K562 (cell line): ENCODE data around the gene MOK. TPM values are rescaled to one million over a fixed set of nuclear protein-coding genes. Genes with fewer than 3 reads are reported as not detected.

Experiments
- ATAC-seq: fragments of 200-7000 bp; cut with Tn5 transposase; 3 replicates; pipeline ENCODE4 v1.9.1; 2020; ENCODE audit warnings: moderate library complexity
- BruUV-seq: library from RNA; stranded (reverse); fragments of 400-500 nt; replicated peaks from 2 replicates; lab custom pipeline; 2021; lab: Mats Ljungman, UMichigan
- CTCF ChIA-PET: fragments of 300-600 bp; formaldehyde crosslinking; extraction: SDS; loops from one replicate; lab custom pipeline; 2021; ENCODE audit warnings: low intra/inter-chr PET ratio; lab: Yijun Ruan, JAX
- POLR2A ChIA-PET: fragments of 300-600, 350-650 bp; sonication (Branson Sonifier 250); formaldehyde crosslinking; extraction: SDS; loops from one replicate; lab custom pipeline; 2021; ENCODE audit warnings: antibody characterized with exemption, inconsistent platforms; lab: Yijun Ruan, JAX
- DNase-seq, 4 experiments: peaks; one replicate each; pipeline versions ENCODE4 v3.0.0 to v3.0.0-alpha.2; 2011 to 2018; ENCODE audit warnings: low spot score in 3 of 4, mixed read lengths in 3 of 4; ENCODE audit errors: extremely low read depth in 1 of 4
- FAIRE-seq: peaks from 2 replicates; lab custom pipeline; 2011; peaks lifted over from hg19 to GRCh38; lab: Jason Lieb, UNC
- H2AFZ ChIP-seq: 2 replicates; pipeline ENCODE4 v1.6.0; 2011; ENCODE audit warnings: low read depth, low read length, control low read depth, inconsistent platforms
- H3K27ac ChIP-seq: fragments of 200-600 bp; 3 replicates; pipeline ENCODE4 v1.8.0; 2011; ENCODE audit warnings: low read depth, mild to moderate bottlenecking, control low read depth, inconsistent platforms, low read length, moderate library complexity, mixed read lengths; ENCODE audit errors: extremely low read depth
- H3K27me3 ChIP-seq, 2 experiments: fragments of 300-600 bp in 1 of 2; 2 replicates in 1 of 2; 3 replicates in 1 of 2; pipeline versions ENCODE4 v1.6.0 to v1.8.0; 2011; ENCODE audit warnings: inconsistent platforms in 2 of 2, low read length in 2 of 2, mild to moderate bottlenecking in 1 of 2, mixed read lengths in 1 of 2, moderate library complexity in 1 of 2; ENCODE audit not compliant: control insufficient read depth in 2 of 2, insufficient read depth in 2 of 2
- H3K36me3 ChIP-seq: fragments of 300-600 bp; 3 replicates; pipeline ENCODE4 v1.8.0; 2011; ENCODE audit warnings: mild to moderate bottlenecking, low read length, inconsistent platforms; ENCODE audit not compliant: control insufficient read depth, insufficient read depth
- H3K4me1 ChIP-seq, 2 experiments: fragments of 200-600 bp in 1 of 2; replicated peaks in 1 of 2; 2 replicates in 1 of 2; 3 replicates in 1 of 2; pipeline versions ENCODE4 v1.5.1 to v1.8.0; 2011; ENCODE audit warnings: inconsistent platforms in 2 of 2, low read length in 2 of 2, mild to moderate bottlenecking in 1 of 2, mixed read lengths in 1 of 2, moderate library complexity in 1 of 2; ENCODE audit not compliant: control insufficient read depth in 2 of 2, insufficient read depth in 2 of 2
- H3K4me2 ChIP-seq: 2 replicates; pipeline ENCODE4 v1.6.1; 2011; ENCODE audit warnings: low read length, control low read depth, inconsistent platforms, mixed read lengths; ENCODE audit not compliant: insufficient read depth
- H3K4me3 ChIP-seq: fragments of 200-600 bp; sonication (generic), shearing (Covaris generic); 2 replicates; pipeline ENCODE4 v1.5.1; 2016; ENCODE audit warnings: control low read depth, inconsistent platforms
- H3K79me2 ChIP-seq: fragments of 200-600 bp; 3 replicates; pipeline ENCODE4 v1.8.0; 2011; ENCODE audit warnings: low read length, inconsistent platforms; ENCODE audit not compliant: control insufficient read depth, insufficient read depth
- H3K9ac ChIP-seq, 2 experiments: 2 replicates each; pipeline versions ENCODE4 v1.6.0 to v1.6.1; 2011; ENCODE audit warnings: low read depth in 2 of 2, low read length in 2 of 2, control low read depth in 1 of 2, inconsistent platforms in 1 of 2, mild to moderate bottlenecking in 1 of 2, mixed read lengths in 1 of 2; ENCODE audit not compliant: insufficient read depth in 1 of 2
- H3K9me1 ChIP-seq: one replicate; pipeline ENCODE4 v1.6.0; 2011; ENCODE audit warnings: inconsistent platforms, mild to moderate bottlenecking, low read length, moderate library complexity; ENCODE audit not compliant: control insufficient read depth, insufficient read depth
- H3K9me3 ChIP-seq: replicated peaks from 2 replicates; pipeline ENCODE4 v1.5.1; 2011; ENCODE audit warnings: low read depth, low read length, inconsistent platforms; ENCODE audit not compliant: control insufficient read depth, insufficient read depth
- H4K20me1 ChIP-seq: replicated peaks from 2 replicates; pipeline ENCODE4 v1.6.1; 2011; ENCODE audit warnings: low read length, inconsistent platforms, mixed read lengths; ENCODE audit not compliant: control insufficient read depth, insufficient read depth
- ELF4 ChIP-seq: fragments of 450-650 bp; formaldehyde crosslinking; IDR thresholded peaks from 2 replicates; pipeline ENCODE4 v1.4.0; 2022; ENCODE audit warnings: missing genetic modification characterization
- FOS ChIP-seq: IDR thresholded peaks from 3 replicates; pipeline ENCODE4 v1.6.1; 2011; ENCODE audit not compliant: insufficient read length; ENCODE audit errors: extremely low read depth
- GTF2F1 ChIP-seq: IDR thresholded peaks from 2 replicates; pipeline ENCODE4 v1.6.1; 2011; ENCODE audit warnings: low read depth, low read length, improper control_type of control experiment
- HDAC2 ChIP-seq: fragments of 450-650 bp; IDR thresholded peaks from 2 replicates; pipeline ENCODE4 v1.6.1; 2016; ENCODE audit warnings: mild to moderate bottlenecking
- HMG20B ChIP-seq: fragments of 250-450 bp; sonication (Bioruptor Pico); IDR thresholded peaks from 2 replicates; pipeline ENCODE4 v1.5.0; 2021; ENCODE audit warnings: mild to moderate bottlenecking
- KAT2B ChIP-seq: IDR thresholded peaks from one replicate; pipeline ENCODE4 v1.6.1; 2012; ENCODE audit warnings: low read depth, mild to moderate bottlenecking, control low read depth, inconsistent platforms, low read length, moderate library complexity
- KAT7 ChIP-seq: sonication (generic); formaldehyde crosslinking; IDR thresholded peaks from 2 replicates; pipeline ENCODE4 v1.8.0; 2022; ENCODE audit warnings: missing genetic modification reagents, mild to moderate bottlenecking, borderline replicate concordance
- MAX ChIP-seq: sonication (generic); formaldehyde crosslinking; IDR thresholded peaks from 2 replicates; pipeline ENCODE4 v1.9.0; 2022; ENCODE audit warnings: mild to moderate bottlenecking, missing genetic modification reagents
- MLLT1 ChIP-seq, 2 experiments: fragments of 450-650 bp; IDR thresholded peaks; 2 replicates each; pipeline ENCODE4 v1.6.1; 2016
- MTA1 ChIP-seq: fragments of 450-650 bp; IDR thresholded peaks from 2 replicates; pipeline ENCODE4 v1.6.1; 2017; ENCODE audit warnings: borderline replicate concordance
- NFIC ChIP-seq: fragments of 450-650 bp; IDR thresholded peaks from 2 replicates; pipeline ENCODE4 v1.6.1; 2017; ENCODE audit warnings: mild to moderate bottlenecking, inconsistent platforms
- NONO ChIP-seq, 2 experiments: fragments of 200-400 bp in 1 of 2; fragments of 450-650 bp in 1 of 2; formaldehyde crosslinking in 1 of 2; IDR thresholded peaks; 2 replicates each; pipeline ENCODE4 v1.6.1; 2017; ENCODE audit warnings: low read depth in 2 of 2, mild to moderate bottlenecking in 2 of 2, moderate library complexity in 2 of 2, low read length in 1 of 2
- TCFL5 ChIP-seq: fragments of 250-450 bp; sonication (Bioruptor Pico); conservative IDR thresholded peaks from 2 replicates; pipeline ENCODE4 v1.6.1; 2021; ENCODE audit warnings: mild to moderate bottlenecking, moderate library complexity, matching md5 sums
- TGIF2 ChIP-seq: sonication (generic); formaldehyde crosslinking; IDR thresholded peaks from 2 replicates; pipeline ENCODE4 v1.8.1; 2022; ENCODE audit warnings: mild to moderate bottlenecking, missing genetic modification reagents, moderate library complexity
- THRA ChIP-seq: fragments of 450-650 bp; IDR thresholded peaks from 2 replicates; pipeline ENCODE4 v1.6.1; 2017; ENCODE audit warnings: mild to moderate bottlenecking, moderate library complexity
- YBX1 ChIP-seq: fragments of 450-650 bp; IDR thresholded peaks from 2 replicates; pipeline ENCODE4 v1.7.1; 2016; ENCODE audit warnings: mild to moderate bottlenecking
- ZFP36 ChIP-seq: fragments of 150-350 bp; IDR thresholded peaks from 2 replicates; pipeline ENCODE4 v1.6.1; 2018; ENCODE audit warnings: low read length, low read depth; ENCODE audit not compliant: partially characterized antibody
- ZFX ChIP-seq: sonication (generic); formaldehyde crosslinking; IDR thresholded peaks from 2 replicates; pipeline ENCODE4 v1.8.0; 2022; ENCODE audit warnings: mild to moderate bottlenecking, missing genetic modification reagents, moderate library complexity
- ZNF23 ChIP-seq: fragments of 250-450 bp; sonication (Bioruptor Pico); IDR thresholded peaks from 2 replicates; pipeline ENCODE4 v1.4.0; 2020; ENCODE audit warnings: mild to moderate bottlenecking
- ZNF3 ChIP-seq: fragments of 250-450 bp; sonication (Bioruptor Pico); IDR thresholded peaks from 2 replicates; pipeline ENCODE4 v1.5.0; 2021; ENCODE audit warnings: mild to moderate bottlenecking, moderate library complexity
- WGBS: fragments of 100-300 bp; shearing (Covaris generic); methylation state at CpG from one replicate; pipeline ENCODE4 v1.1.6; 2016; ENCODE audit warnings: low coverage, mixed read lengths; ENCODE audit not compliant: insufficient coverage; ENCODE audit errors: missing lambda C conversion rate; 5-methylcytosine and 5-hydroxymethylcytosine counted together
- in situ Hi-C: fragments of 300-500 bp; cut with MboI; formaldehyde crosslinking; loops from 4 replicates; pipeline ENCODE4 v1.15.0; 2018; ENCODE audit warnings: inconsistent platforms, mixed read lengths
- intact Hi-C: fragments of 100-400 bp; cut with micrococcal nuclease; formaldehyde crosslinking; loops from 2 replicates; pipeline ENCODE4 v1.14.2; 2022
- polyA plus RNA-seq, 8 experiments: library from polyadenylated mRNA; depleted of rRNA in 4 of 8; stranded (reverse) in 5 of 8; unstranded in 3 of 8; fragments of >200 nt; fragmentation: Nextera tagmentation in 2 of 8; fragmentation: Illumina TruSeq in 1 of 8; extraction: Ambion mirVana in 2 of 8; extraction: Trizol in 1 of 8; gene quantifications; 2 replicates each; pipeline versions ENCODE4 v1.2.1 to v1.2.3, GENCODE V29; 2011 to 2014; ENCODE audit warnings: inconsistent platforms in 1 of 8, missing spikeins in 1 of 8
- total RNA-seq, 7 experiments: library from RNA; depleted of rRNA in 6 of 7; stranded (reverse); fragments of >200 nt in 6 of 7; fragmentation: Illumina TruSeq in 2 of 7; extraction: Trizol in 2 of 7; gene quantifications; 2 replicates each; pipeline versions ENCODE4 v1.2.1 to v1.2.3, GENCODE V29; 2011 to 2021; ENCODE audit warnings: low replicate concordance in 1 of 7

MOK gene
- total and polyA plus RNA-seq, 9 of the 15 experiments (the other 6 are each of a cell fraction or from before 2014, with no cell fraction given), result 1.3 to 8.4 (median 5.3) TPM

- TF ChIP-seq HDAC2 (no peak), MTA1 (no peak), FOS (no peak), NFIC (no peak), THRA (no peak), HMG20B (CRISPR knock-in tag) (no peak), TGIF2 (CRISPR knock-in tag) (no peak), NONO (IDR thresholded peaks at IDR 0.05; ENCODE audit: low read depth in 2 of 2, low read length in 1 of 2) (no peak), ZNF3 (CRISPR knock-in tag) (no peak)
Observed at GRCh38 chr14:102229739-102230092, 75.2 kb downstream of the MOK start (continued).

GRCh38 chr14:102229071-102229738, 75.8 kb downstream of the MOK start:
- H3K4me1 ChIP-seq, result peaks cover 0 to 2% of the 10 kb centered on the region in 2 experiments; a peak in 1 of 5 replicates
- in situ Hi-C loops (no loop called here), intact Hi-C loops (no loop called here)
- POLR2A ChIA-PET, result no interaction called here
- no peaks in the 10 kb centered on the region for H4K20me1 ChIP-seq
- H2AFZ ChIP-seq, result no peak overlapping the region
- FAIRE-seq (no peak), ATAC-seq (no peak), DNase-seq (no peak)
- H3K4me2 ChIP-seq, result no peak overlapping the region
- BruUV-seq, result no TSS peak
- no peaks in the 10 kb centered on the region for H3K79me2 ChIP-seq
- no peaks in the 10 kb centered on the region for H3K9me1 ChIP-seq
- no peaks in the 10 kb centered on the region for H3K36me3 ChIP-seq
- no peaks in the 10 kb centered on the region for H3K27me3 ChIP-seq
- no peak overlapping the region for H3K27ac ChIP-seq
- H3K4me3 ChIP-seq, result no peak overlapping the region
- CTCF ChIA-PET, result no interaction called here
- WGBS, result 78% methylated on average over 18 of the region's 43 CpGs
- H3K9ac ChIP-seq, result no peak overlapping the region
- H3K9me3 ChIP-seq, result no peaks in the 10 kb centered on the region
- TF ChIP-seq TCFL5 (CRISPR knock-in tag) (no peak), KAT7 (no peak), MLLT1 (IDR thresholded peaks at IDR 0.05) (no peak), KAT2B (no peak), ELF4 (CRISPR knock-in tag) (no peak), ZNF23 (CRISPR knock-in tag) (no peak), ZFX (CRISPR knock-in tag) (no peak), YBX1 (no peak), GTF2F1 (no peak), ZFP36 (no peak), MAX (CRISPR knock-in tag) (no peak)
